EH (cell line): ENCODE data around the gene MAGED1.
A peak's percentile ranks its signal among the peaks of the same experiment; 100 is the strongest.

Source experiments
- DNase-seq: peaks from one replicate; pipeline ENCODE4 v3.0.0-alpha.2; 2015; ENCODE audit warnings: low read depth

The MAGED1 gene

GRCh38 chrX:51892921-51893745 is at the start of gene MAGED1:
Gene MAGED1, plus strand, starts transcription at chrX:51893623. Its CDS starts 682 bp downstream, at chrX:51894305.
- peak; percentile 96 for DNase-seq

- no peak for DNase-seq
Measured at GRCh38 chrX:51847463-51847862, 46.0 kb upstream of the MAGED1 start.

GRCh38 chrX:51851507-51852085 is 41.8 kb upstream of the MAGED1 start:
- DNase-seq = no peak

GRCh38 chrX:51852096-51852495 is 41.3 kb upstream of the MAGED1 start:
- no peak for DNase-seq

GRCh38 chrX:51852621-51853020 is 40.8 kb upstream of the MAGED1 start:
- DNase-seq = no peak

GRCh38 chrX:51853251-51853650 is 40.2 kb upstream of the MAGED1 start:
- no peak for DNase-seq

- no peak for DNase-seq
Measured at GRCh38 chrX:51855698-51856097, 37.7 kb upstream of the MAGED1 start.

GRCh38 chrX:51857159-51857733 is 36.2 kb upstream of the MAGED1 start:
- no peak for DNase-seq

- DNase-seq = peak; percentile 52
Measured at GRCh38 chrX:51860679-51861078, 32.7 kb upstream of the MAGED1 start.

GRCh38 chrX:51862920-51863319 is 30.5 kb upstream of the MAGED1 start:
- DNase-seq = no peak

GRCh38 chrX:51866210-51866609 is 27.2 kb upstream of the MAGED1 start:
- peak; percentile 19 for DNase-seq

GRCh38 chrX:51867626-51868025 is 25.8 kb upstream of the MAGED1 start:
- no peak for DNase-seq

GRCh38 chrX:51870354-51870753 is 23.1 kb upstream of the MAGED1 start:
- no peak for DNase-seq

GRCh38 chrX:51874123-51874522 is 19.3 kb upstream of the MAGED1 start:
- DNase-seq = no peak

- DNase-seq = peak; percentile 73
Measured at GRCh38 chrX:51876441-51876840, 17.0 kb upstream of the MAGED1 start.

GRCh38 chrX:51878056-51878455 is 15.4 kb upstream of the MAGED1 start:
- DNase-seq = no peak

GRCh38 chrX:51889851-51890250 is 3.6 kb upstream of the MAGED1 start:
- no peak for DNase-seq

- no peak for DNase-seq
Measured at GRCh38 chrX:51891245-51891644, 2.2 kb upstream of the MAGED1 start.

GRCh38 chrX:51891821-51892551 is 1.4 kb upstream of the MAGED1 start:
- peak; percentile 93 for DNase-seq

- DNase-seq = peak; percentile 35
Measured at GRCh38 chrX:51893931-51894696, 691 bp downstream of the MAGED1 start.

- peak; percentile 56 for DNase-seq
Measured at GRCh38 chrX:51894697-51895336, 1.4 kb downstream of the MAGED1 start.
